Panc1 (cell line): ENCODE results near the gene P2RY8. TPM values are rescaled to one million over a fixed set of nuclear protein-coding genes. Genes with fewer than 3 reads are reported as not detected.
A peak's percentile ranks its signal among the peaks of the same experiment; 100 is the strongest.

ENCODE experiments used
- ATAC-seq: fragments of 200-7000 bp; cut with Tn5 transposase; 2 replicates; pipeline ENCODE4 v1.9.1; 2020; ENCODE audit warnings: mild to moderate bottlenecking, moderate library complexity
- BruUV-seq: library from RNA; stranded (reverse); fragments of 400-500 nt; replicated peaks from 2 replicates; lab custom pipeline; 2021; lab: Mats Ljungman, UMichigan
- CTCF ChIA-PET: fragments of 300-600 bp; sonication (Branson Sonifier 250); formaldehyde crosslinking; loops from one replicate; lab custom pipeline; 2022; ENCODE audit warnings: antibody characterized with exemption; lab: Charles Lee
- POLR2A ChIA-PET: fragments of 300-600 bp; sonication (Branson Sonifier 250); formaldehyde crosslinking; loops from one replicate; lab custom pipeline; 2022; ENCODE audit warnings: antibody characterized with exemption; lab: Charles Lee
- DNase-seq: peaks from one replicate; pipeline ENCODE4 v3.0.0-alpha.2; 2010; ENCODE audit warnings: low read depth, low spot score
- H3K27ac ChIP-seq: 2 replicates; pipeline ENCODE4 v1.5.1; 2011; ENCODE audit warnings: mild to moderate bottlenecking, low read length, inconsistent platforms
- H3K27me3 ChIP-seq: fragments of 200-500 bp; sonication (Bioruptor generic); 2 replicates; pipeline ENCODE4 v1.6.0; 2014; ENCODE audit warnings: low read length, inconsistent platforms; ENCODE audit not compliant: control insufficient read depth, insufficient read depth
- H3K36me3 ChIP-seq: fragments of 200-500 bp; sonication (Bioruptor generic); 2 replicates; pipeline ENCODE4 v1.5.1; 2014; ENCODE audit warnings: inconsistent platforms, mild to moderate bottlenecking, low read length, moderate library complexity; ENCODE audit not compliant: control insufficient read depth, insufficient read depth
- H3K4me1 ChIP-seq: 2 replicates; pipeline ENCODE4 v1.5.1; 2011; ENCODE audit warnings: inconsistent platforms, mild to moderate bottlenecking, low read length, moderate library complexity; ENCODE audit not compliant: control insufficient read depth, insufficient read depth
- H3K4me3 ChIP-seq, 2 experiments: 2 replicates each; pipeline ENCODE4 v1.5.1; 2011 to 2012; ENCODE audit warnings: low read depth in 2 of 2, low read length in 2 of 2, mild to moderate bottlenecking in 2 of 2, inconsistent platforms in 1 of 2, moderate library complexity in 1 of 2
- H3K9me3 ChIP-seq: fragments of 200-500 bp; sonication (Bioruptor generic); 2 replicates; pipeline ENCODE4 v1.5.1; 2014; ENCODE audit warnings: low read depth, mild to moderate bottlenecking, inconsistent platforms, low read length, moderate library complexity; ENCODE audit not compliant: control insufficient read depth, insufficient read depth
- POLR2AphosphoS5 ChIP-seq: IDR thresholded peaks from 2 replicates; pipeline ENCODE4 v1.6.1; 2012; ENCODE audit warnings: mild to moderate bottlenecking, low read depth, low read length, moderate library complexity
- REST ChIP-seq, 2 experiments: IDR thresholded peaks; 2 replicates each; pipeline ENCODE4 v1.6.1; 2011 to 2012; ENCODE audit warnings: low read depth in 2 of 2, control low read depth in 1 of 2, low read length in 1 of 2, mild to moderate bottlenecking in 1 of 2, moderate library complexity in 1 of 2; ENCODE audit not compliant: insufficient read depth in 1 of 2
- SIN3A ChIP-seq: IDR thresholded peaks from 2 replicates; pipeline ENCODE4 v1.6.1; 2012; ENCODE audit warnings: low read depth, mild to moderate bottlenecking, low read length, moderate library complexity, borderline replicate concordance; ENCODE audit not compliant: insufficient read depth
- TCF7L2 ChIP-seq: IDR thresholded peaks from 2 replicates; pipeline ENCODE4 v1.6.1; 2011; ENCODE audit warnings: mild to moderate bottlenecking, low read depth, low read length, inconsistent platforms
- in situ Hi-C: cut with HindIII; loops from 2 replicates; pipeline ENCODE4 v1.10.0; 2016; ENCODE audit warnings: low sequenced_read_pairs, low pct_unique_long_range_greater_than_20kb
- intact Hi-C: fragments of 100-400 bp; cut with micrococcal nuclease; formaldehyde crosslinking; loops from one replicate; pipeline ENCODE4 v1.10.0; 2022; ENCODE audit not compliant: unreplicated experiment
- total RNA-seq: library from RNA; stranded (reverse); gene quantifications from one replicate; pipeline ENCODE4 v1.2.1, GENCODE V29; 2021; ENCODE audit not compliant: unreplicated experiment
- TF ChIP-seq, protein P1 (sequence below): fragments of 450-650 bp; IDR thresholded peaks from 2 replicates; pipeline ENCODE4 v1.5.1; 2017; ENCODE audit warnings: mild to moderate bottlenecking

P2RY8 gene
- total RNA-seq, 1 experiment from 2014 or later: 0.18 TPM

GRCh38 chrX:1451251-1451660 lies 85.7 kb downstream of the P2RY8 start:
- H3K9me3 ChIP-seq: no peaks in the 10 kb centered on the region
- BruUV-seq: no TSS peak
- TF ChIP-seq SIN3A (no peak), REST (IDR thresholded peaks at IDR 0.05; ENCODE audit: insufficient read depth in 1 of 2, low read depth in 2 of 2, low read length in 1 of 2) (no peak), POLR2AphosphoS5 (no peak), TCF7L2 (no peak)
- TF ChIP-seq, protein P1, sequence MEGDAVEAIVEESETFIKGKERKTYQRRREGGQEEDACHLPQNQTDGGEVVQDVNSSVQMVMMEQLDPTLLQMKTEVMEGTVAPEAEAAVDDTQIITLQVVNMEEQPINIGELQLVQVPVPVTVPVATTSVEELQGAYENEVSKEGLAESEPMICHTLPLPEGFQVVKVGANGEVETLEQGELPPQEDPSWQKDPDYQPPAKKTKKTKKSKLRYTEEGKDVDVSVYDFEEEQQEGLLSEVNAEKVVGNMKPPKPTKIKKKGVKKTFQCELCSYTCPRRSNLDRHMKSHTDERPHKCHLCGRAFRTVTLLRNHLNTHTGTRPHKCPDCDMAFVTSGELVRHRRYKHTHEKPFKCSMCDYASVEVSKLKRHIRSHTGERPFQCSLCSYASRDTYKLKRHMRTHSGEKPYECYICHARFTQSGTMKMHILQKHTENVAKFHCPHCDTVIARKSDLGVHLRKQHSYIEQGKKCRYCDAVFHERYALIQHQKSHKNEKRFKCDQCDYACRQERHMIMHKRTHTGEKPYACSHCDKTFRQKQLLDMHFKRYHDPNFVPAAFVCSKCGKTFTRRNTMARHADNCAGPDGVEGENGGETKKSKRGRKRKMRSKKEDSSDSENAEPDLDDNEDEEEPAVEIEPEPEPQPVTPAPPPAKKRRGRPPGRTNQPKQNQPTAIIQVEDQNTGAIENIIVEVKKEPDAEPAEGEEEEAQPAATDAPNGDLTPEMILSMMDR: no peak
- H3K4me3 ChIP-seq: peak overlapping the region in 1 of 2 experiments; percentile 57; a peak in 3 of 4 replicates
- ATAC-seq: no peak
- no peaks in the 10 kb centered on the region for H3K36me3 ChIP-seq
- in situ Hi-C loops: no loop called here
- DNase-seq: no peak
- CTCF ChIA-PET: no interaction called here
- POLR2A ChIA-PET: no interaction called here
- no peaks in the 10 kb centered on the region for H3K4me1 ChIP-seq
- no peak overlapping the region for H3K27ac ChIP-seq
- intact Hi-C loops: loop anchor here (10.0 kb wide), 1 partner anchor 134 kb away; no protein-coding TSS in a partner anchor
- no peaks in the 10 kb centered on the region for H3K27me3 ChIP-seq

DNA sequence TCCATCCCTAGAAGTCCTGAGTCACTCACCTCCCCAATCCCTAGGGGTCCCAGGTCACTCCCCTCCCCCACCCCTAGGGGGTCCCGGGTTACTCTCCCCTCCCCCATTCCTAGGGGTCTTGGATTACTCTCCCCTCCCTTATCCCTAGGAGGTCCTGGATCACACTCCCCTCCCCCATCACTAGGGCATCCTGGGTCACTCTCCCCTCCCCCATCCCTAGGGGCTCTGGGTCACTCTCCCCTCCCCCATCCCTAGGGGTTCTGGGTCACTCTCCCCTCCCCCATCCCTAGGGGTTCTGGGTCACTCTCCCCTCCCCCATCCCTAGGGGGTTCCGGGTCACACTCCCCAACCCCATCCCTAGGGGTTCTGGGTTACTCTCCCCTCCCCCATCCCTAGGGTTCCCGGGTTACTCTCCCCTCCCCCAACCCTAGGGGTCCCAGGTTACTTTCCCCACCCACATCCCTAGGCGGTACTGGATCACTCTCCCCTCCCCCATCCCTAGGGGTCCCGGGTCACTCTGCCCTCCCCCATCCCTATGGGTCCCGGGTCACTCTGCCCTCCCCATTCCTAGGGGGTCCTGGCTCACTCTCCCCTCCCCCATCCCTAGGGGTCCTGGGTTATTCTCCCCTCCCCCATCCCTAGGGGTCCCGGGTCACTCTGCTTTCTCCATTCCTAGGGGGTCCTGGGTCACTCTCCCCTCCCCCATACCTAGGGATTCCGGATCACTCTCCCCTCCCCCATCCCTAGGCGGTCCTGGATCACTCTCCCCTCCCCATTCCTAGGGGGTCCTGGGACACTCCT lies 86.4 kb downstream of the P2RY8 start:
- Histone ChIP-seq H3K36me3 (no peaks in the 10 kb centered on the region), H3K4me3 (no peak overlapping the region), H3K27ac (no peak overlapping the region), H3K4me1 (no peaks in the 10 kb centered on the region), H3K9me3 (no peaks in the 10 kb centered on the region), H3K27me3 (no peaks in the 10 kb centered on the region)
- TF ChIP-seq REST (IDR thresholded peaks at IDR 0.05; ENCODE audit: insufficient read depth in 1 of 2, low read depth in 2 of 2, low read length in 1 of 2) (no peak), POLR2AphosphoS5 (no peak), SIN3A (no peak), TCF7L2 (no peak)
- TF ChIP-seq, protein P1: no peak
- no TSS peak for BruUV-seq
- intact Hi-C loops (loop anchor here (10.0 kb wide), 1 partner anchor 134 kb away; no protein-coding TSS in a partner anchor), in situ Hi-C loops (no loop called here)
- ATAC-seq (no peak), DNase-seq (no peak)
- CTCF ChIA-PET: no interaction called here
- POLR2A ChIA-PET: no interaction called here
